HG03571 (cell line): ENCODE measurements around the gene SLC8A1.

Source experiments
- ATAC-seq: cut with Tn5 transposase; IDR thresholded peaks from one replicate; pipeline ENCODE4 v1.9.1; 2021; ENCODE audit not compliant: unreplicated experiment

SLC8A1 gene

DNA sequence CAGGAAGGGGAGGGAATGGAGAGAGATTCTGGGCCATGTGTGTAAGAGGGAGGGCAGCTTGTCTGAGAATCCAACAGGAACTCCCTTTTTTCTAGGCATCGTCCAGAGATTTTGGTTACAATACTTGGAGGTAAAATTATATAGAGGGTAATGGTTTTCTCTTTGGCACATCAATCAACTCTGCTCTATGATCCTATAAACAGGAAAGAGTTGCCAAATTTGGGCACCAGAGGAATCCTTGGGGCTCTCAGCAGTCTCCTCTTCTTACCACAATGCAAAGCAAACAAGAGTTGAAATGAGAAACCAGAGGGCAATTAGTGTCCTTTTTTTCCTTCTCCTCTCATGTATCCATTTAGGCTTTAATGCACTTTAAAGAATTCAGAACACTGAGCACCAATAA lies 243.4 kb downstream of the SLC8A1 start:
- ATAC-seq: no peak

GRCh38 chr2:40204268-40204667 lies 247.6 kb downstream of the SLC8A1 start:
- ATAC-seq: no peak

- ATAC-seq: no peak
Observed at GRCh38 chr2:40202798-40203400, 249.0 kb downstream of the SLC8A1 start.

DNA sequence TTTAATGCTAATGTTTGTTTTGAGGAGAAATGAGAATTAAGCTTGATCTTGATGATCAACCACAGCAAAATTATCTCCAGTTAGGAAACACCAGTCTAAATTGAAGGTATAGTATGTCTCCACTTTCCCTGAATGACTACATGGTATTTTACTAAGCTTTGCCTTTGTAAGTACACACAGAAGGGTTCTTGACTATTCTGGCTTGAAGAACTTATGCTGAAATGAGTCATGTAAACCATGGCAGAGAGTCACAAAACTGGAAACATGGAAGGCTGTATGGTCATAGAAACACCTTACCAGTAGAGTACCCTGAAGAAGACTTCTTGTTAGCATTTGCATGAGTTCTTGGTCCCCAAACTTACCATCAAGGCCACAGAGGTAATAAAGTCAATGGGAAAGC lies 250.5 kb downstream of the SLC8A1 start:
- no peak for ATAC-seq

DNA sequence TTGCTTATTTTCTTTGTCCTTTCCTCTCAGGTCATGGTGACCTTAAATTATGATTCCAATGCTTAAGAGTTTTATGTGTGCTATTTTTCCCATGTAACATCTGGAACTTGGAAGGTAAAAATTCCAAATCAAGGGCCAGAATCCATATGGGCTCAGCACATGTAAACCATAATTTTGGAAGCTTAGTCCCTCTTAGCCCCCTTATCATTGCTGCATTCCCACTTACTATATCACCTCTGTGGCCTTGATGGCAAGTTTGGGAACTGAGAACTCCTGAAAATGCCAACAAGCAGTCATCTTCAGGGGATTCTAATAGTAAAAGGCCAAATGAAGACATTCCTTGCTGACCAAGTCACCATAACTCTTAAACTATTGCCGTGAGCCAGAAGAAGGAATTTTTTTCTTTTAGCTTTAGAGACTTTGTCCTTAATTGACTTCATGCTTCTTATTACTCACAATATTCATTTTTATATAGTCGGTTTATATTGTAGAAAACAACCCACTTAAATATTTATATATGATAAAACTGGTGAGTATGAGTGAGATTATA lies 251.4 kb downstream of the SLC8A1 start:
- ATAC-seq: no peak

- ATAC-seq: no peak
Observed at GRCh38 chr2:40199771-40200170, 252.1 kb downstream of the SLC8A1 start.

- ATAC-seq: no peak
Observed at GRCh38 chr2:40197121-40197520, 254.8 kb downstream of the SLC8A1 start.

- ATAC-seq: no peak
Observed at GRCh38 chr2:40193670-40194026, 258.2 kb downstream of the SLC8A1 start.

DNA sequence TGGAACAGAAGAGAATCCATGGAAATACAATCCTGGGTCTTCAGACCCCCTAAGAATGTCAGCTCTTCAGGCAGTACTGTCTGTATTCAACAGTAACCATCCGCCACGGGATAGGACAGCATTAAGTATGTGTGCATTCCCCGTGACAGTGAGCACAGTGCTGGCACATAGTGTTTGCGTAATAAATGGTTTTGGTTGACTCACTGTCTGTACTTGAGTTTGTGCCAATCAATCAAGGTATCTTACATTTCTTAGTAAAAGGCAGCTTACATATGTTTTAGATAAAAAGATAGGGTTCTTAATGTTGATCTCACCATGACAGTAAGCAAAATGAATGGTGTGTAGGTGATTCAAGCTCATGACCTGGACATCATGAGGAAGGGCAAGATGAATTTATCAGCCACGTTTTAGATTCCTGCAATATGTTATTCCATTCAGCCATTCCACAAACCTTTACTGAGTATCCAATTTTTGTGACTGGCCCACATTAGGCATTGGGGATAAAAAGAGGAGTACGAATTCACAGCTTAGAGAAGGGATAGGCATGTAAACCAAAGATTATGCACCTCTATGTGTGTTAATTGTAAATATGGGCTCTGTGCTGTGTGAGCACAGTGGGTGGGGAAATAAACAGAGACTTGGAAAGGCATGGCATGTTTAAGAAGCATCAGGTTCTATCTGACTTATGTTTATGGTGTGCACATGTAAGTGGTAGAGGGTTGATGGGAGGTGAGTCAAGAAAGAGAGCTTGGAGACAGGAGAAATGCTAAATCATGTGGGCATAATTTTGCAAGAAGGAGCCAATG lies 258.8 kb downstream of the SLC8A1 start:
- ATAC-seq: no peak

GRCh38 chr2:40190457-40190856 lies 261.4 kb downstream of the SLC8A1 start:
- ATAC-seq: no peak

DNA sequence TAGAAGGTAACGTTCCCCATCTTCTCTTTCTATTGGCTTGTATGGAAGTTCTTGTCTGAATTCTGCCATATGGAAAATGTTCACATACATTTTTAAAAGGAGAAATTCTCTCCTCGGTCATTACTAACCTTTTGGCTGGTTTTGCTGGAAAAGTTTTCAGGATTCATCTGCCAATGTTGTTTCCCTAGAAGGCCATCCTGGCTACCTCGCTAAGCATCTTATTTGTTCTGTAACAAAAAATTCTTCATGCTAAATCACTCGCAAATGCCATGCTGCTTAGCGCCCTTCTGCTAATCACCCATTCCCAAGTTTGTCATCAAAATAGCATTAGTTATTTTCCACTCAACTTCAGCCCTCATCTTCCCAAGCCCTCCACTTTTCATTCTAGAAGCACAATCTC lies 262.0 kb downstream of the SLC8A1 start:
- ATAC-seq: no peak

DNA sequence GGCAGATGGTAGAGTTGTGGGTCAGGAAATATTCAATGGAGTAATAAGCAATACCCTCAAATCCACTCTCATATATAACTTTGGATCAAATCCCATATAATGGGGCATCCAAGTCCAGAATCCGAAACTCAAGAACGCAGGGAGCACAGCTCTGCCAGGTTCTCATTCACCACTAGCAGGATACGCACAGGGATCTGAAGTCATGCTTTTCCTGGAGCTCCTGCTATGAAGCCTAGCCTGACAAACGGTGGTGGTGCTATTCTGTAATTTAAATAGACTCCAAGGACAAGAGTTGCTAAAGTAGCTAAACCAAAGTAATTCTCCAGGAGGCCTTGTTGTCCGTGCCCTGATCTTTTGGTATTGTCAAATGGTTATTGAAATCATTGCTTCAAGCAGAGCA lies 264.8 kb downstream of the SLC8A1 start:
- no peak for ATAC-seq

DNA sequence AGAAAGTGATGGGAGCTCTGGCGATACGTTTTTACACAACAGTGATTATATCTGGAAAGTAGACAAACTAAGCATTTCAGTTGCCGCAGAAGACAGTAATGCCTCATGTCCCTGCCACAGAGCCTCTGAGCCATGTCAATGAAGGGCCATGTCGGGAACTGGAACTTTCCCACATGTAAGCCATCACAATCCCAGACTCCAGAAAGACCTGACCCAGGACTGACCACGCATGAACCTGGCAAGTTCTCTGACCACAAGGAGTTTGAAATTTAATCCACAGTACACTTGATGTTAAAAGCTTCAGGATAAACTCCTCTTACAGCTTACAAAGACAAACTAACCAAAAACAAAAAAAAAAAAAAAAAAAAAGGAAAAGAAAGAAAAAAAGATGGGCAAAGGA lies 267.3 kb downstream of the SLC8A1 start:
- no peak for ATAC-seq

- no peak for ATAC-seq
Observed at GRCh38 chr2:40181855-40182254, 270.0 kb downstream of the SLC8A1 start.

DNA sequence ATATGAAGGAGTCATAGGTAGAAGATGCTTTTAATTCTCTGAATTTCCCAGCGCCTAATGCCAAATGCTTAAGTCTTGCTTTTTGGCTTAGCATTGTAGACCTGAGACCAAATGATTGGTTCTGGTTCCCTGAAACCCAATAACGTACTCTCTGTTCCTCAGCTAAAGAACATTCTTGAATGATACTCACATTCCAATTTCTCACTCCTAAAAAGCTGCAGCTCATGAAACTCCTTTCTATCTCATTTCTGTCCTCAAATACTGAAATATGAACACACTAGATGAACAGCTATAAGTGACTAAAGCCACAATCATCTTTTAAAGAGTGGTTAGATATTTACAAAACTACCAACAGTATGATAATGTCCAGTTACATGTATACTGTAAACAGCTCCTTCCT lies 272.1 kb downstream of the SLC8A1 start:
- ATAC-seq: no peak

- no peak for ATAC-seq
Observed at GRCh38 chr2:40178971-40179370, 272.9 kb downstream of the SLC8A1 start.

DNA sequence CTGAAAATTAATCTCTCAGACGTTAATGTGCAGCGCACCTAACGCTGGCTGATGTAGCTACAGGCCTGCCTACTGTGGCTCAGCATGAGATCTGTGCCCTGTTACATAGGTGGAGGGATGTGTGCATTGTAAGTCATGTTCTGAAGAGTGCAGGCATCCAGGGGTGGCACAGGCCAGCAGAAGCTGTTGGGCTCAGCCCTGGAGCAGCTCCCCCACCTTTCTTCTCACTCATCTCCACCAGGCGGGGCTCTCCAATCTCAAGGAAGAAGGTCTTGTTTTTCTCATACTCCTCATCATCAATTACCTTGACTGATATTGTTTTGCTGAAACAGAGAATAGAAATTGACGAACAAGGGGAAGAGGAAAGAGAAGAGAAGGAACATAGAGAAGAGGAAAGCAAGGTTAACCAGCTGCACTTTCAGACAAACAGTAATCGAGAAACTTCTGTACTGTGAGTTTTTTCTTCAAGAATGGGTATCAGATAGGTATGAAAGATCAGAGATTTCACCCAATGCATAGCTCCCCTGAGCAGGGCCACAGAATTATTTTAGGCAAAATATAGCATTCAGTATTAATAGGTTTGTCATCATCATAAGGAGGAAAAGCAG lies 273.6 kb downstream of the SLC8A1 start:
- ATAC-seq: no peak

- ATAC-seq: no peak
Observed at GRCh38 chr2:40177366-40177765, 274.5 kb downstream of the SLC8A1 start.

GRCh38 chr2:40173276-40173675 lies 278.6 kb downstream of the SLC8A1 start:
- ATAC-seq: no peak

DNA sequence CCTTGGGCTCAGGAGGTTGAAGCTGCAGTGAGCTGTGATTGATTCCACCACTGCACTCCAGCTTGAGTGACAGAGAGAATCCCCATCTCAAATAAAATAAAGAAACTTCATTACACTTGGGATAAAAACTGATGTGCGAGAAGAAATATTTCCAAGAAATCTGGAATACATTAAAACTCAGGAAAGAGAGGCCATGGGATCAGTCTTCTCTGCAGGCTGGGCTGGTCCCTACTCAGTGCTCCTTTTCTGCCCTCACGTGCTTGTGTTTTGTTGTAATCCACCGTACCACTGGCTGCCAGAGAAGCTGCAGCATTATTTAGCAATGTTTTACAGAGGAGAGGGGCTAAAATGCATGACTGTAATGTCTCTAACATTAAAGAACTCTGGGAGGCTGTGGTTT lies 282.0 kb downstream of the SLC8A1 start:
- no peak for ATAC-seq

- no peak for ATAC-seq
Observed at GRCh38 chr2:40169430-40169829, 282.5 kb downstream of the SLC8A1 start.

DNA sequence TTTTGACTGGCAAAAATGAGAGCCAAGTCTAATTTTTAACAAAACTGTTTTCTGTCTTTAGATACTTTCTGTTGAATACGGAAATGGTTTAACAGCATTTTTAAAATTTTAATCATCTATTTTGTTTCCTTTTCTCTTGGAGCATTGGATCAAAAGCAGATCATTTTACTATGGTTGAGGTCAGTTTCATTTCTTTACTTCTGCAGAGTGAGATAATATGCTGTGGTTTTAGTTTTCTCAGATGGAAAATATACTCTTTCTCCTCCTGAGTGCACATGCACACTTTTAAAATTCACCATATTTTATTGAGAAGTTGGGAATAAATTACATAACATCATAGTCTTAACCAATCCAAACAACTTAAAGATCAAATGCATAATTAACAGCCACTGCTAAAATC lies 283.3 kb downstream of the SLC8A1 start:
- ATAC-seq: no peak
